ENCODE data around the gene PYGB. TPM values are rescaled to one million over a fixed set of nuclear protein-coding genes. Genes with fewer than 3 reads are reported as not detected.

The PYGB gene
- total RNA-seq, 2 donors from 2014 or later: 211 to 295 TPM

GRCh38 chr20:25217161-25218108, 30.4 kb upstream of the PYGB start:
- intact Hi-C loops (cut with DNase I): no loop called here
- no peak overlapping the region for H3K4me3 ChIP-seq
- no peak for TF ChIP-seq CTCF (IDR thresholded peaks at IDR 0.05)
- H3K36me3 ChIP-seq: peaks cover 4% of the 10 kb centered on the region
- H3K27me3 ChIP-seq: no peaks in the 10 kb centered on the region
- no peak overlapping the region for H3K9ac ChIP-seq (ENCODE audit: low read depth in 2 of 2, low read length in 2 of 2)
- DNase-seq: no peak
- H3K4me1 ChIP-seq: no peaks in the 10 kb centered on the region
- no peaks in the 10 kb centered on the region for H3K9me3 ChIP-seq
- H3K27ac ChIP-seq: no peak overlapping the region

- Histone ChIP-seq H3K9me3 (no peaks in the 10 kb centered on the region), H3K27me3 (no peaks in the 10 kb centered on the region), H3K4me1 (no peaks in the 10 kb centered on the region), H3K36me3 (peaks cover 4% of the 10 kb centered on the region), H3K27ac (no peak overlapping the region), H3K4me3 (no peak overlapping the region), H3K9ac (ENCODE audit: low read depth in 2 of 2, low read length in 2 of 2) (no peak overlapping the region)
- DNase-seq: no peak
- intact Hi-C loops (cut with DNase I): no loop called here
- TF ChIP-seq CTCF (IDR thresholded peaks at IDR 0.05): no peak
These were observed 29.8 kb upstream of the PYGB start for GRCh38 chr20:25218109-25218486.

GRCh38 chr20:25218492-25218891, 29.4 kb upstream of the PYGB start:
- Histone ChIP-seq H3K9ac (ENCODE audit: low read depth in 2 of 2, low read length in 2 of 2) (no peak overlapping the region), H3K4me3 (no peak overlapping the region), H3K9me3 (no peaks in the 10 kb centered on the region), H3K27me3 (no peaks in the 10 kb centered on the region), H3K4me1 (no peaks in the 10 kb centered on the region), H3K27ac (no peak overlapping the region), H3K36me3 (peaks cover 4% of the 10 kb centered on the region)
- TF ChIP-seq CTCF (IDR thresholded peaks at IDR 0.05): no peak
- no peak for DNase-seq
- intact Hi-C loops (cut with DNase I): no loop called here

- no peaks in the 10 kb centered on the region for H3K4me1 ChIP-seq
- H3K27ac ChIP-seq: no peak overlapping the region
- intact Hi-C loops (cut with DNase I): no loop called here
- no peak for DNase-seq
- no peak overlapping the region for H3K9ac ChIP-seq (ENCODE audit: low read depth in 2 of 2, low read length in 2 of 2)
- no peak for TF ChIP-seq CTCF (IDR thresholded peaks at IDR 0.05)
- H3K9me3 ChIP-seq: no peaks in the 10 kb centered on the region
- H3K4me3 ChIP-seq: no peak overlapping the region
- H3K36me3 ChIP-seq: peaks cover 4% of the 10 kb centered on the region
- H3K27me3 ChIP-seq: no peaks in the 10 kb centered on the region
These were observed 28.5 kb upstream of the PYGB start for GRCh38 chr20:25219365-25219764.

- Histone ChIP-seq H3K27me3 (no peaks in the 10 kb centered on the region), H3K27ac (peak overlapping the region; percentile 22), H3K4me1 (no peaks in the 10 kb centered on the region), H3K9ac (ENCODE audit: low read depth in 2 of 2, low read length in 2 of 2) (peak overlapping the region in 1 of 2 donors; percentile 35), H3K9me3 (no peaks in the 10 kb centered on the region), H3K4me3 (no peak overlapping the region), H3K36me3 (peaks cover 4% of the 10 kb centered on the region)
- peak; percentile 13 for TF ChIP-seq CTCF (IDR thresholded peaks at IDR 0.05)
- DNase-seq: no peak
- intact Hi-C loops (cut with DNase I): no loop called here
These were observed 27.7 kb upstream of the PYGB start for GRCh38 chr20:25220021-25220730.
